ENCODE results near the gene ADAMTSL3. TPM values are rescaled to one million over a fixed set of nuclear protein-coding genes. Genes with fewer than 3 reads are reported as not detected.

Gene ADAMTSL3
- total RNA-seq, 1 donor from 2014 or later = 0.35 TPM

- no peak for DNase-seq (ENCODE audit: extremely low read depth, low read depth, low spot score)
Observed at GRCh38 chr15:83912343-83912742, 258.4 kb downstream of the ADAMTSL3 start.

GRCh38 chr15:83913034-83913632 is 259.2 kb downstream of the ADAMTSL3 start:
- DNase-seq (ENCODE audit: extremely low read depth, low read depth, low spot score) = no peak

DNA sequence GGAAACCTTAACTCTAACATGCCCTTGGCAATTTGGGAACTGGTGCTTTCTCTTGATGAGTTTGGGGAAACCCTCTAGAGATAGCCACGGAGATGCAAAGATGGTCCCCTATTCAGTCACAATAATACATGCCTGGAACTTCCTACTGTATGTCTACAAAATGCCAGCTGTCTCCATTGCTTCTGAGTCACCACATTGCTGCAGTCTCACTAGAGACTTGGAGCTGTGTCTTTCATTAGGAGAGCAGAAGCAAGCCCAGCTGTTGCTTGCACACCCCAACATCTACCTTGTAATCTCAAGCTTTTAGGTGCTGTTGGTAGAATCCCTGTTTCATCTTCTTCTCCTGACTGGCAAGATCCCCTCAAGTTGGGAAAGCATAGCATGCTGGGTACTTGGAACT is 261.0 kb downstream of the ADAMTSL3 start:
- no peak for DNase-seq (ENCODE audit: extremely low read depth, low read depth, low spot score)

DNA sequence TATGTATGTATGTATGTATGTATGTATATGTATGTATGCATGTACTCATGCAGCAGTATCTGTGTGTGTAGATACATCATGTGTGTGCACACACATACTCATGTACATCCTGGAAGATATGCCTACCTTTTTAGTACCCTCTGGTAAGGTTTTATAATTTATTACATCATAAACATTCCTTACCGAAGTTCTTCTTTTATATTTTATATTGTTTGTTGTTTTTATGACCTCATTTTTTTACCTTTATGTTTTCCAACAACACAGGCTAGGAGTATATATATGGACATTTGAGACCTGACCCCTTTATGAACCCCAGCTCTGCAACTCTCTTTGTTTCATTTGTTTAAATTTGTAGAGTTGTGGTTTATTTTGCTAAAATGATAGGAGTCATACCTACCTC is 263.5 kb downstream of the ADAMTSL3 start:
- no peak for DNase-seq (ENCODE audit: extremely low read depth, low read depth, low spot score)

DNA sequence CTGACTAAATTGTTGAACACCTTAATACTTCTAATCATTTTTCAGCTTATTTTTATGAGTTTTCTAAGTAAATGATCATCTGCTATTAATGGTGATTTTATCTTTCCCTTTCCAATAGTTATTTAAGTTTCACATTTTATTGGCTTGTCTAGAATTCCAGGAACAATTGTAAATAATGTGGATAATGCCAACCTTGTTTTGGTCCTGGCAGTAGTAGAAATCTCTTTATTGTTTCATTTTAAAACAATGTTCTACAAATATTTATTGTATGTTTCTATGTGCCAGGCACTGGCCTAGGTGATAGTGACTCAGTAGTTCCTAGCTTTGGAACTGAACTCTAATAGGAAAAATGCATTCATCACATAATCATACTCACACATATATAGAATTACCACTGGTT is 264.1 kb downstream of the ADAMTSL3 start:
- DNase-seq (ENCODE audit: extremely low read depth, low read depth, low spot score) = no peak

DNA sequence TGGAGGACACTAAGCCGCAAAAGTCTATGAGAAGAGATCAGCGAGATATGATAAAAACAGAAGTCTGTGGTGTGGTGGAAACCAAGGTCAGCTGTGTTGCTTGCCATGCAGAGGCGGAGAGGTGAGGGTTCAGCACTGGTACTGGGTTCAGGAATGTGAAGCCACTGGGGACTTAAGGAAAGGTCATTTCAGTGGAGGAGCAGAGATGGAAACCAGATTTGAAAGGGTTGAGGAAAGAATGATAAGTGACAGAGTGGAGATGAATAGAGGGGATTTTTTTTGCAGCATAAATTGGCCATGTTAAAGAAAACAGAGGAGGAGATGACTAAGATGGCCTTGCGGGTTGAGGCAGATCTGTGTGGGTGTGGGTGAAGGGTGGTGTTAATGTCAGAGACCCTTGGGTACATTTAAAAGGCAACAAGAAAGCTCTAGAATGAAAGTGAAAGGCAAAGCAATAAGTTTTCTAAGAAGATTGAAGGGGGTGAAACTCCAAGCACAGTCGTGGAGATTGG is 265.5 kb downstream of the ADAMTSL3 start:
- DNase-seq (ENCODE audit: extremely low read depth, low read depth, low spot score) = no peak

- no peak for DNase-seq (ENCODE audit: extremely low read depth, low read depth, low spot score)
Observed at GRCh38 chr15:83919978-83920510, 266.1 kb downstream of the ADAMTSL3 start.

DNA sequence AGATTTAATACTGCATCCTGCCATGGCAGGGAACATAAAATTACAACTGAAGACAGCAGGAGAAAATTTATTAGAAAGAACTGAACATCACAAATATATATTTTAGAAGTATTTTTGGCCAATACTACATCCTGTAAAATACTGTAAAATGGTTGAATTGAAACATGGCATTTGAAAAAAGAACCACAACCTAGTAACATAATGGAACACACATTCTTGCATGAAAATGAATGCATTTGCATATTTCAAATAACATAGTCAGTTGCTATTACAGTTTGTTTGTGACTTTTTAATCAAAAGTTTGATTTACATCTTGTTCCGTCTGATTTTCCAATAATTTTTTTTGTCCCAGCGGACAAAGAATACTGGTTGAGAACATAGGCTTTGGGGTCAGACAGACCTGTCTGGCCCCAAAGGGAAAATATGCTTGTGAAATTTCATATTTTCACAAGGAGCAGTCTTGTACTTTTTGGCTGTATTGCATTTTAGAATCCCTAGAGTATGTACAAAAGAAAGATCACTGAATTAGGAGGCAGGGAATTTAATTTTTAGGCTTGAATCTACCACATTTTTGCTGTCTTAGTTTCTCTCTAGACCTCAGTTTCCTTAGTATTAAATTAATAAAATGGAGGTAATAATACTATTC is 268.8 kb downstream of the ADAMTSL3 start:
- no peak for DNase-seq (ENCODE audit: extremely low read depth, low read depth, low spot score)

DNA sequence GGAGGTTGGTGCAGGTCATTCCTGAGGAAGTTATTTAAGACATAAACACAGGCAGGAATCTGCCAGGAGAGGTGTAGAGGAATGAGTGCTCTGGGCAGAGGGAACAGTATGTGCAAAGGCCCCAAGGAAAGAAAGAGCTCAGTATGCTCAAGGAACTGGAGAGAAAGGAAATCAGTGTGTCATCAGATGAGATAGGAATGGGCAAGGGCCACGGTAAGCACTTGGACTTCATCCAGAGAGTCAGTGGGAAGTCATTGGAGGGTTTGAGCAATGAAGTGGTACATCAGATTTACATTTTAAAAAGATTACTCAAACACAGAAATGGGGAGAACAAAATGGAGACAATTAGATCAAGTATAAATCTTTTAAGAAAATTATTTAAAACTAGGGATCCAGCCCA is 272.2 kb downstream of the ADAMTSL3 start:
- no peak for DNase-seq (ENCODE audit: extremely low read depth, low read depth, low spot score)

DNA sequence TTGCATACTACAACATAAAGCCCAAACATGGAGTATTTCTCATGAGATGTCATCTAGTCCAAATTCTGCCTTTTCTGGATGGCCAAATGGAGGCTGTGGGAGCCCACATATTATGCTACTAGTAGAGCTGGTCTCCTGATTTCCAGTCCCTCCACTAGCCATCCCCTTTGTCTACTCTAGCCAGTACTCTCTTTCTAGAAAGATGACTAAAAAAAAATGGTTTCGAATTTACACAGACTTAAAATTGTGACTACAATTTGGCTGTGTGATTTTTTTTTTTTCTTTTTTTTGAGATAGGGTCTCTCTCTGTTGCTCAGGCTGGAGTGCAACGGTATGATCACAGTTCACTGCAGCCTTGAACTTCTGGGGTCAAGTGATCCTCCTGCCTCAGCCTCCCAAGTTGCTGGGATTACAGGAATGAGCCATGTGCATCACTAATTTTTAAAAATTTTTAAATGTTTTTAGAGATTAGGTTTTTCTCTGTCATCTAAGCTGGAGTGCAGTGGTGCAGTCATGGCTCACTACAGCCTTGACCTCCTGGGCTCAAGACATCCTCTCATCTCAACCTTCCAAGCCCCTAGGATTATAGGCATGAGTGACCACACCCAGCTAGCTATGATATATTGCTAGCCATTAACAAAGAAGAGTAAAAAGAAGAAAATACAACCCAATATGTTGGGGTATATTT is 273.9 kb downstream of the ADAMTSL3 start:
- no peak for DNase-seq (ENCODE audit: extremely low read depth, low read depth, low spot score)

DNA sequence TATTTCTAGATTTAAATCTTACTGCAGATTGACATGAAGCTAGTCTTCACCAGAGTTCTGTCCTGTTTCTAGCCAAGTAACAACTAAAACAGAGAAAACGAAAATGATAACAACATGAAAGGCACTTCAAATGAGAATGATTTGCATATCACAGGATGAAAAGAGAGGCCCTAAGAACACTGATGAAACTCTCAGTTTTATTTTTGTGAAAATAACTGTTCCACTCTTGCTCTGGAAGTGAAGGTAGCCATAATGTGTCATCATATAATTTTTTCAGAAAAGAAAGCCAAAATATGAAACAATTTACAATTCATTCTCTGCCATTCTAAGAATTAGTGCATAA is 274.4 kb downstream of the ADAMTSL3 start:
- no peak for DNase-seq (ENCODE audit: extremely low read depth, low read depth, low spot score)

DNA sequence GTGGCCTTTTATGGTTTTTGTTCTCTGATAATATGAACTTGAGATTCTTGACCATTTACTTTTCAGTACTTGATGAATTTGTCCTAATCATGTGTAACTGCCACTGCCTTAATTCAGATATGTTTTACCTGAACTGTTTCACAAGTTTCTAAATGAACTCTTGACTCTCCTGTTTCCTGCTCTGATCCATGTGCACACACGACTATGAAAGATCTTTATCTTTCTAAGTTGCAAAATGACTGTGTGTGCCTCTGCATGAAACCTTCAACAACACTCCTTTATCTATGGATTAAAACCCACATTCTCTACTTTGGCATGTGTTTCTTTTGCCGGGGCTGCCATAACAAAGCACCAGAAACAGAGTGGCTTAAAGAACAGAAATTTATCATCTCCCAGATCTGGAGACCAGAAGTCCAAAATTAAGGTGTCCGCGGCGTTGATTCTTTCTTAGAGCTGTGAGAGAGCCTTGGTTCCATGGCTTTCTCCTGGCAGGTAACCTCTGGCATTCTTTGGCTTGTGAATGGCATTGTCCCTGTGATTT is 275.0 kb downstream of the ADAMTSL3 start:
- no peak for DNase-seq (ENCODE audit: extremely low read depth, low read depth, low spot score)

- DNase-seq (ENCODE audit: extremely low read depth, low read depth, low spot score) = no peak
Observed at GRCh38 chr15:83929619-83930018, 275.7 kb downstream of the ADAMTSL3 start.

DNA sequence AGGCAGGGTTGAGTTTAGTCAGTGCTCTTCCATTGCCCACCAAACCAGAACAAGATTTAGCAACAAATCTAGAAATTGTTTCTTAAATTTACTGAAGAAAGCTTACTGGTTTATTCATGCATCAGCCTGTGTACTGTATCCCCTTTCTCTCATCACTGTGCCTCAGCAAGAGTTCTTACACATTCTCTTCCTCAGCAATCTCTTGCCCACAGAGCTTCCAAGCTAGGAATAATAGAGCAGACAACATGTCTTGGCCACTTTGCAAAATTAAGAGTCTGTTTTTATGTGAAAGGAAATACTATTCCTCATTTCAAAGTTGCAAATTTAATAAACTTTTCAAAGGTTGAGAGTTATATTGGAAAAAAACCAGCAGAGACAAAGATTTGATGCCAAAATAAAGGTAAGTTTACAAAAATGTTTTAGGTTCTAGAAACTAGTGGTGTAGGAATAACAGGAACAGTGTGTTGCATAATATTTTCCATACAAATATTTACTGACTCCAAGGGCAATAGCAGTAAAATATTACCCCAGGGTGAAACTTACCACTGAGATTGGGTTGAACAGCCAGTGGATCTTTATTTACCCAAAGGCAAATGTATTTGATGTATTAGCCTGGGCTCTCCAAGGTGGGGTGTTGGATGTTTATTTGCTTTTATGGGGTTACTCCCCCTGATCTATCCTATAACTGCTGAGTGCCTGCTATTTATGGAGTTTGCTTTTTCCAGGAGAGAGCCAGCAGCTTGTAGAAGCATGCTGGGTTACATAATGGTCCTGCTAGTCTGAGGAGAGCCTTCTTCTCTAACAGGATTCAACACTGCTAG is 276.7 kb downstream of the ADAMTSL3 start:
- DNase-seq (ENCODE audit: extremely low read depth, low read depth, low spot score) = no peak

- DNase-seq (ENCODE audit: extremely low read depth, low read depth, low spot score) = no peak
Observed at GRCh38 chr15:83935774-83936173, 281.9 kb downstream of the ADAMTSL3 start.

- DNase-seq (ENCODE audit: extremely low read depth, low read depth, low spot score) = no peak
Observed at GRCh38 chr15:83940136-83940535, 286.2 kb downstream of the ADAMTSL3 start.

DNA sequence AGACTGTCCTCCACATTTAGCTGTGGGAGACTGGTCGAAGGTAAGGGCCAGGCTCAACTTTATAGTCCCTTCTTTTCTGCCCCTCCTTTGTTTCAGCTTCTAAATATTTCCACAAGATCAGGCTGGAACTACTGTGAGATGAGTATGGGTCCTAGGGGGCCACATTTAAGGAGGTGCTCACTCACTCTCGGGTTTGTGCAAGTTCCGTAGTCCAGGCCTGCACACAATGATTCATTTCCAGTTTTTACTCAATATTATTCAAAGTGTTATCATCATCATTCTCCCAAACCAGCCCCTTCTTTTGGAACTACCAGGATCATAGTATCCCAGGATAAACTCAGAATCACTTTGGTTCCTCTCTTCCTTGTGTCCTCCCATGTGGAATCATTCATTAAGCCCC is 289.1 kb downstream of the ADAMTSL3 start:
- DNase-seq (ENCODE audit: extremely low read depth, low read depth, low spot score) = no peak

- no peak for DNase-seq (ENCODE audit: extremely low read depth, low read depth, low spot score)
Observed at GRCh38 chr15:83943849-83944404, 290.0 kb downstream of the ADAMTSL3 start.

- DNase-seq (ENCODE audit: extremely low read depth, low read depth, low spot score) = no peak
Observed at GRCh38 chr15:83947156-83947555, 293.2 kb downstream of the ADAMTSL3 start.

DNA sequence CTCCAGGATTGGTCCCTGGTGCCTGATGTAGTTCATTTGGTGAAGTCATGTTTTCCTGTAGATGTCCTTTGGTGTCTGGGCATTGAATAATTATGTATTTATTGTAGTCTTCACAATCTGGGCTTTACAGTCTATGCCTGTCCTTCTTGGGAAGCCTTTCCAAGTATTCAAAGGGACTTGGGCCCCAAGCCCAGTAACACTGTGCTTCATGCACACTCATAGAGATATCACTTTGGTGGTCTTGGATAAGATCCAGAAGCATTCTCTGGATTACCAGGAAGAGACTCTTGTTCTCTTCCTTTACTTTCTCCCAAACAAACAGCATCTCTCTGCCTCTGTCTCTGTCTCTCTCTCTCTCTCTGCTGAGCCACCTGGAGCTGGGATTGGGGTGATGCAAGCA is 300.6 kb downstream of the ADAMTSL3 start:
- no peak for DNase-seq (ENCODE audit: extremely low read depth, low read depth, low spot score)

Measured in glomerular endothelial cell (primary cell).